GM19395 (cell line): ENCODE data around the gene AMELY.
"Not testable (repeated sequence)": the region's sequence is repeated elsewhere in the genome, so short reads cannot be mapped to it uniquely, and the experiment has no call there.

Experiments used
- ATAC-seq: cut with Tn5 transposase; IDR thresholded peaks from one replicate; pipeline ENCODE4 v1.9.1; 2021; ENCODE audit warnings: mild to moderate bottlenecking, moderate library complexity; ENCODE audit not compliant: unreplicated experiment

The AMELY gene

GRCh38 chrY:6911253-6911881 is at the start of gene AMELY:
Gene AMELY (minus strand): TSS chrY:6911752. CDS start chrY:6872608, 39,144 bp downstream.
- no peak for ATAC-seq

GRCh38 chrY:6949947-6950346 is 38.4 kb upstream of the AMELY start:
- no peak for ATAC-seq

GRCh38 chrY:6948378-6948777 is 36.8 kb upstream of the AMELY start:
- no peak for ATAC-seq

- ATAC-seq: no peak
These were observed 36.1 kb upstream of the AMELY start for GRCh38 chrY:6947695-6948094.

- ATAC-seq: no peak
These were observed 23.9 kb upstream of the AMELY start for GRCh38 chrY:6935497-6935896.

- no peak for ATAC-seq
These were observed 20.3 kb upstream of the AMELY start for GRCh38 chrY:6931779-6932396.

- no peak for ATAC-seq
These were observed 17.7 kb upstream of the AMELY start for GRCh38 chrY:6929237-6929636.

- ATAC-seq: no peak
These were observed 16.7 kb upstream of the AMELY start for GRCh38 chrY:6928265-6928664.

- no peak for ATAC-seq
These were observed 9.5 kb upstream of the AMELY start for GRCh38 chrY:6921061-6921460.

GRCh38 chrY:6913362-6913761 is 1.8 kb upstream of the AMELY start:
- ATAC-seq: no peak

- no peak for ATAC-seq
These were observed 940 bp downstream of the AMELY start, which contains the start of gene TBL1Y for GRCh38 chrY:6910372-6911252. Gene TBL1Y (plus strand): TSS chrY:6910697. CDS start chrY:7025085, 114,388 bp downstream.

- no peak for ATAC-seq
These were observed 1.7 kb downstream of the AMELY start for GRCh38 chrY:6909856-6910255.

GRCh38 chrY:6909118-6909521 is 2.4 kb downstream of the AMELY start:
- ATAC-seq: no peak

GRCh38 chrY:6908021-6908420 is 3.5 kb downstream of the AMELY start:
- not testable (repeated sequence) for ATAC-seq

GRCh38 chrY:6907591-6907990 is 4.0 kb downstream of the AMELY start:
- no peak for ATAC-seq

- not testable (repeated sequence) for ATAC-seq
These were observed 9.4 kb downstream of the AMELY start for GRCh38 chrY:6902116-6902515.

- ATAC-seq: no peak
These were observed 16.3 kb downstream of the AMELY start for GRCh38 chrY:6895236-6895635.

GRCh38 chrY:6894496-6894895 is 17.1 kb downstream of the AMELY start:
- no peak for ATAC-seq

- no peak for ATAC-seq
These were observed 62.2 kb downstream of the AMELY start for GRCh38 chrY:6849384-6849783.

GRCh38 chrY:6842650-6843049 is 68.9 kb downstream of the AMELY start:
- not testable (repeated sequence) for ATAC-seq
